ENCODE data around the gene ADGRD1.

Gene ADGRD1

GRCh38 chr12:130917607-130918006, 36.1 kb upstream of the ADGRD1 start:
- H3K4me3 ChIP-seq (replicated peaks in 1 of 2; ENCODE audit: low read depth in 2 of 2, low read length in 2 of 2): no peak overlapping the region
- DNase-seq (ENCODE audit: low read depth in 2 of 2): no peak
- TF ChIP-seq, protein P1, sequence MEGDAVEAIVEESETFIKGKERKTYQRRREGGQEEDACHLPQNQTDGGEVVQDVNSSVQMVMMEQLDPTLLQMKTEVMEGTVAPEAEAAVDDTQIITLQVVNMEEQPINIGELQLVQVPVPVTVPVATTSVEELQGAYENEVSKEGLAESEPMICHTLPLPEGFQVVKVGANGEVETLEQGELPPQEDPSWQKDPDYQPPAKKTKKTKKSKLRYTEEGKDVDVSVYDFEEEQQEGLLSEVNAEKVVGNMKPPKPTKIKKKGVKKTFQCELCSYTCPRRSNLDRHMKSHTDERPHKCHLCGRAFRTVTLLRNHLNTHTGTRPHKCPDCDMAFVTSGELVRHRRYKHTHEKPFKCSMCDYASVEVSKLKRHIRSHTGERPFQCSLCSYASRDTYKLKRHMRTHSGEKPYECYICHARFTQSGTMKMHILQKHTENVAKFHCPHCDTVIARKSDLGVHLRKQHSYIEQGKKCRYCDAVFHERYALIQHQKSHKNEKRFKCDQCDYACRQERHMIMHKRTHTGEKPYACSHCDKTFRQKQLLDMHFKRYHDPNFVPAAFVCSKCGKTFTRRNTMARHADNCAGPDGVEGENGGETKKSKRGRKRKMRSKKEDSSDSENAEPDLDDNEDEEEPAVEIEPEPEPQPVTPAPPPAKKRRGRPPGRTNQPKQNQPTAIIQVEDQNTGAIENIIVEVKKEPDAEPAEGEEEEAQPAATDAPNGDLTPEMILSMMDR (IDR thresholded peaks at IDR 0.05; ENCODE audit: low read depth, low read length): no peak

- DNase-seq (ENCODE audit: low read depth in 2 of 2): peak in 1 of 2 donors; percentile 9
- TF ChIP-seq, protein P1 (IDR thresholded peaks at IDR 0.05; ENCODE audit: low read depth, low read length): no peak
- no peak overlapping the region for H3K4me3 ChIP-seq (replicated peaks in 1 of 2; ENCODE audit: low read depth in 2 of 2, low read length in 2 of 2)
Observed at GRCh38 chr12:130919086-130919485, 34.6 kb upstream of the ADGRD1 start.

GRCh38 chr12:130920119-130920703, 33.5 kb upstream of the ADGRD1 start:
- no peak overlapping the region for H3K4me3 ChIP-seq (replicated peaks in 1 of 2; ENCODE audit: low read depth in 2 of 2, low read length in 2 of 2)
- no peak for DNase-seq (ENCODE audit: low read depth in 2 of 2)
- TF ChIP-seq, protein P1 (IDR thresholded peaks at IDR 0.05; ENCODE audit: low read depth, low read length): no peak

DNA sequence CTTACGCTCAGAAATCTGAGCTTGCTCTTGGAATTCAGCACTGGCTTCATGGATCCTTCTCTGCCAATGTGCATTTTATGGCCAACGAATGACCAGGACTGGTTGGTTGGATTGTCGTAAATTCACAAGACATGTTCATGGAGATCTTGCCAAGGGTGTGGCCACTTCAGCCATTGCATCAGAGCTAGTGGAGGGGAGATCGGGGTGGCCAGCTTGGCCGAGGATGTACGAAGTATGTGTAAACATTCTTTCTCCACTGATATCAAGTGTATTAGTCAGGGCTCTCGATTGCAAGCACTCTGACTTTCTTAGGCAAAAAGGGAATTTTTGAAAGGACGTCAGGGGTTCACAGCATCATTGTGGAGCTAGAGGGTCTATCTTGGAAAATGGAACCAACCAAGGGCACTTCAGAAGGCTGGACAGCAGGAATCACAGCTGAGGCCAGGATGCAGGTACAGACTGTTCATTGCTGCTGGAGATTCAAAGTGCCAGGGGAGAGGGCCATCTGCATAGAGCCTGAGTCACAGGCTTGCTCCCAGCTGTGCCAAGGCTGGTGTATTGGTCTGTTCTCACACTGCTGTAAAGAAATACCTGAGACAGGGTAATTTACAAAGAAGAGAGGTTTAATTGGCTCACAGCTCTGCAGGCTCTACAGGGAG, 32.9 kb upstream of the ADGRD1 start:
- H3K4me3 ChIP-seq (replicated peaks in 1 of 2; ENCODE audit: low read depth in 2 of 2, low read length in 2 of 2): no peak overlapping the region
- peak; percentile 81 to 85 for DNase-seq (ENCODE audit: low read depth in 2 of 2)
- TF ChIP-seq, protein P1 (IDR thresholded peaks at IDR 0.05; ENCODE audit: low read depth, low read length): no peak

GRCh38 chr12:130922511-130922953, 31.2 kb upstream of the ADGRD1 start:
- DNase-seq (ENCODE audit: low read depth in 2 of 2): peak in 1 of 2 donors; percentile 18
- no peak overlapping the region for H3K4me3 ChIP-seq (replicated peaks in 1 of 2; ENCODE audit: low read depth in 2 of 2, low read length in 2 of 2)

DNA sequence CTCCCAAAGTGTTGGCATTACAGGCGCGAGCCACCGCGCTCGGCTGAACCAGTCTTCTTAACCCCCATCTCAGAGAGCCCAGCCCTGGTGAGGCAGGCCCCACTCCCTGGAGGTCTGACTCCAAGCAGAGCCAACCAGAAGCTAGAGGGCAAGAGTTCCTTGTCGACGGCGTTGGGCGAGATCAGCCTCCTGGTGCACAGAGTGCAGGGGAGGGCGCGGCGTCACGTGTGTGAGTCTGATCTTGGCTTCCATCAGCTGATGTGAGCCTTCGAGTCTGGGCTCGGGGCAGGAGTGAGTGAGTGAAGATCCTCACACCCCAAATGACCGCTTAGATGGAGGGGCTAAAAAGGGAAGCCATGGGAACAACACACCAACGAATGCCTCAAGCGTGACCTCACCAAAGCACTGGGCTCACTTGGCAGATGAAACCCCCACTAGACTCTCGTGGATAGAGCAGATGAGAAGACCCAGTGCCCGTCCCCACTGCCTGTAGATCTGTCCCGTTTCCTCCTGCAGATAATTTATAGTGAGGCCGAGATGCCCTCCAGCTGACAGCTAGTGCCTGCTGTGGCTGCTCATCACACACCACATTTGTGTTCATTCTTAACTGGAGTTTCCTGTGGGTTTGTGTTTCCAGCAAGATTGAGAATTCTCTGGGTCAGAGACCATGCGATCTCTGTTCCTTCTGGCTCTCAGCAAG, 28.6 kb upstream of the ADGRD1 start:
- H3K4me3 ChIP-seq (replicated peaks in 1 of 2; ENCODE audit: low read depth in 2 of 2, low read length in 2 of 2): no peak overlapping the region
- DNase-seq (ENCODE audit: low read depth in 2 of 2): no peak
- TF ChIP-seq, protein P1 (IDR thresholded peaks at IDR 0.05; ENCODE audit: low read depth, low read length): no peak

More at GRCh38 chr12:130922511-130922953, 31.2 kb upstream of the ADGRD1 start:
- TF ChIP-seq, protein P1 (IDR thresholded peaks at IDR 0.05; ENCODE audit: low read depth, low read length): no peak

All from cardiac fibroblast (primary cell).